ENCODE results near the gene RNF31. TPM values are rescaled to one million over a fixed set of nuclear protein-coding genes. Genes with fewer than 3 reads are reported as not detected.

Gene RNF31
- polyA plus RNA-seq, 1 donor from 2014 or later, result 98.7 TPM

- Histone ChIP-seq H2AFZ (ENCODE audit: low read depth, low read length) (no peak overlapping the region), H3K4me2 (ENCODE audit: low read length) (no peak overlapping the region), H3K4me3 (ENCODE audit: low read length) (no peak overlapping the region), H3K36me3 (ENCODE audit: insufficient read depth, low read length) (no peaks in the 10 kb centered on the region), H4K20me1 (ENCODE audit: insufficient read depth) (no peaks in the 10 kb centered on the region), H3K27ac (ENCODE audit: low read length) (no peak overlapping the region), H3K9me2 (ENCODE audit: insufficient read depth, low read length) (no peaks in the 10 kb centered on the region), H3F3A (ENCODE audit: insufficient read depth, low read length, poor library complexity, severe bottlenecking) (no peaks in the 10 kb centered on the region), H3K9ac (ENCODE audit: low read length) (no peak overlapping the region), H3K9me3 (ENCODE audit: low read length) (no peaks in the 10 kb centered on the region), H3K27me3 (ENCODE audit: insufficient read depth, low read depth, low read length) (no peaks in the 10 kb centered on the region), H3K79me2 (replicated peaks; ENCODE audit: insufficient read depth, low read length) (peaks cover 10% of the 10 kb centered on the region)
- TF ChIP-seq EP300 (conservative IDR thresholded peaks at IDR 0.05; ENCODE audit: poor library complexity, severe bottlenecking), result no peak
- no peak for TF ChIP-seq REST (IDR thresholded peaks at IDR 0.05; ENCODE audit: borderline replicate concordance)
- TF ChIP-seq POLR2AphosphoS5 (IDR thresholded peaks at IDR 0.05), result no peak
- no peak for TF ChIP-seq TAF1 (IDR thresholded peaks at IDR 0.05; ENCODE audit: low read depth)
- no peak for TF ChIP-seq CTCF (IDR thresholded peaks at IDR 0.05; ENCODE audit: poor library complexity, severe bottlenecking)
- TF ChIP-seq SMC3 (conservative IDR thresholded peaks at IDR 0.05; ENCODE audit: poor library complexity), result no peak
- no peak for TF ChIP-seq EZH2 (IDR thresholded peaks at IDR 0.05; ENCODE audit: borderline replicate concordance, insufficient read depth, low read length, poor library complexity, severe bottlenecking)
- no peak for TF ChIP-seq MXI1 (conservative IDR thresholded peaks at IDR 0.05; ENCODE audit: poor library complexity, severe bottlenecking)
These were observed 27.6 kb upstream of the RNF31 start for GRCh38 chr14:24119691-24120090.

- Histone ChIP-seq H3F3A (ENCODE audit: insufficient read depth, low read length, poor library complexity, severe bottlenecking) (no peaks in the 10 kb centered on the region), H3K36me3 (ENCODE audit: insufficient read depth, low read length) (no peaks in the 10 kb centered on the region), H2AFZ (ENCODE audit: low read depth, low read length) (no peak overlapping the region), H4K20me1 (ENCODE audit: insufficient read depth) (no peaks in the 10 kb centered on the region), H3K9me3 (ENCODE audit: low read length) (no peaks in the 10 kb centered on the region), H3K79me2 (replicated peaks; ENCODE audit: insufficient read depth, low read length) (peaks cover 3% of the 10 kb centered on the region), H3K9me2 (ENCODE audit: insufficient read depth, low read length) (no peaks in the 10 kb centered on the region), H3K9ac (ENCODE audit: low read length) (no peak overlapping the region), H3K27ac (ENCODE audit: low read length) (no peak overlapping the region), H3K4me2 (ENCODE audit: low read length) (no peak overlapping the region), H3K4me3 (ENCODE audit: low read length) (no peak overlapping the region), H3K27me3 (ENCODE audit: insufficient read depth, low read depth, low read length) (no peaks in the 10 kb centered on the region)
- TF ChIP-seq POLR2AphosphoS5 (IDR thresholded peaks at IDR 0.05) (no peak), MXI1 (conservative IDR thresholded peaks at IDR 0.05; ENCODE audit: poor library complexity, severe bottlenecking) (no peak), TAF1 (IDR thresholded peaks at IDR 0.05; ENCODE audit: low read depth) (no peak), EP300 (conservative IDR thresholded peaks at IDR 0.05; ENCODE audit: poor library complexity, severe bottlenecking) (no peak), EZH2 (IDR thresholded peaks at IDR 0.05; ENCODE audit: borderline replicate concordance, insufficient read depth, low read length, poor library complexity, severe bottlenecking) (no peak), CTCF (IDR thresholded peaks at IDR 0.05; ENCODE audit: poor library complexity, severe bottlenecking) (no peak), RAD21 (conservative IDR thresholded peaks at IDR 0.05) (no peak), SMC3 (conservative IDR thresholded peaks at IDR 0.05; ENCODE audit: poor library complexity) (no peak), REST (IDR thresholded peaks at IDR 0.05; ENCODE audit: borderline replicate concordance) (no peak)
These were observed 26.1 kb upstream of the RNF31 start for GRCh38 chr14:24121210-24121609.

Data from neural cell (in vitro differentiated cells).